Peyer's patch (tissue), 4 donors: ENCODE results near the gene ZNF618.

ENCODE experiments used
- CTCF ChIP-seq, 6 experiments: fragments of 450-650 bp in 4 of 6; fragments of 200-600 bp in 2 of 6; sonication (generic) in 1 of 6; IDR thresholded peaks; one replicate each; pipeline ENCODE4 v1.5.1; 2017 to 2019; ENCODE audit warnings: antibody characterized with exemption in 6 of 6, mild to moderate bottlenecking in 3 of 6, moderate library complexity in 1 of 6
- POLR2A ChIP-seq, 2 donors: fragments of 450-650 bp; IDR thresholded peaks; one replicate each; pipeline ENCODE4 v1.5.1; 2017; ENCODE audit warnings: antibody characterized with exemption in 2 of 2, mild to moderate bottlenecking in 2 of 2, moderate library complexity in 2 of 2

GRCh38 chr9:113863345-113863744 lies 12.8 kb upstream of the ZNF618 start:
- no peak for TF ChIP-seq CTCF (IDR thresholded peaks at IDR 0.05)
- TF ChIP-seq POLR2A (IDR thresholded peaks at IDR 0.05), result no peak
